Panc1 (cell line): ENCODE data around the gene MYOZ2.

Experiments
- POLR2AphosphoS5 ChIP-seq: IDR thresholded peaks from 2 replicates; pipeline ENCODE4 v1.6.1; 2012; ENCODE audit warnings: mild to moderate bottlenecking, low read depth, low read length, moderate library complexity
- TF ChIP-seq, protein P1 (sequence below): fragments of 450-650 bp; IDR thresholded peaks from 2 replicates; pipeline ENCODE4 v1.5.1; 2017; ENCODE audit warnings: mild to moderate bottlenecking

DNA sequence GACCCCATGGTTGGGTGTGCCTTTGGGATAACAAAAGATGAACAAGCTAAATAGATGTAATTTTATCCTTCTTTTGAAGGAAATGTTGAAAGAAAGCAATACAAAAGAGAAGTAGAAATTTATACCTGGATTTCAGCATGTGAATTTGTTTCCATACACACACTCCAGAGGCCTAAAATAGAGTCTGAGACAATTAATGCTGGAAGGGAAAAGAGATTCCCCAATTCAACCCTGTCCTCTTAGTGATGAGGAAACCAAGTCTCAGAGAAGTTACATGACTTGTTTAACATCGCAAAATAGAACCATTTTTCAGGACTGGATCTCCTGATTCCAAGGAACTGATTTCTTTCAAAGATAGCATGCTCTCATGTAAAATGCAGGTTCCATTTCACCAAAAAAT is 37.3 kb upstream of the MYOZ2 start:
- no peak for TF ChIP-seq POLR2AphosphoS5
- TF ChIP-seq, protein P1, sequence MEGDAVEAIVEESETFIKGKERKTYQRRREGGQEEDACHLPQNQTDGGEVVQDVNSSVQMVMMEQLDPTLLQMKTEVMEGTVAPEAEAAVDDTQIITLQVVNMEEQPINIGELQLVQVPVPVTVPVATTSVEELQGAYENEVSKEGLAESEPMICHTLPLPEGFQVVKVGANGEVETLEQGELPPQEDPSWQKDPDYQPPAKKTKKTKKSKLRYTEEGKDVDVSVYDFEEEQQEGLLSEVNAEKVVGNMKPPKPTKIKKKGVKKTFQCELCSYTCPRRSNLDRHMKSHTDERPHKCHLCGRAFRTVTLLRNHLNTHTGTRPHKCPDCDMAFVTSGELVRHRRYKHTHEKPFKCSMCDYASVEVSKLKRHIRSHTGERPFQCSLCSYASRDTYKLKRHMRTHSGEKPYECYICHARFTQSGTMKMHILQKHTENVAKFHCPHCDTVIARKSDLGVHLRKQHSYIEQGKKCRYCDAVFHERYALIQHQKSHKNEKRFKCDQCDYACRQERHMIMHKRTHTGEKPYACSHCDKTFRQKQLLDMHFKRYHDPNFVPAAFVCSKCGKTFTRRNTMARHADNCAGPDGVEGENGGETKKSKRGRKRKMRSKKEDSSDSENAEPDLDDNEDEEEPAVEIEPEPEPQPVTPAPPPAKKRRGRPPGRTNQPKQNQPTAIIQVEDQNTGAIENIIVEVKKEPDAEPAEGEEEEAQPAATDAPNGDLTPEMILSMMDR, result no peak
